Activated B cell treated with CpG ODN at 0.5 μM for 24 hours (primary cell): ENCODE data around the gene POU6F1. TPM values are rescaled to one million over a fixed set of nuclear protein-coding genes. Genes with fewer than 3 reads are reported as not detected.

Experiments used
- ATAC-seq: fragments of 200-7000 bp; cut with Tn5 transposase; one replicate; pipeline ENCODE4 v1.10.0; 2021; ENCODE audit warnings: low read depth, mild to moderate bottlenecking, moderate library complexity
- CTCF ChIA-PET: fragments of 350-600 bp; sonication (Branson Sonifier 250); formaldehyde crosslinking; loops from one replicate; lab custom pipeline; 2021; ENCODE audit warnings: antibody characterized with exemption; lab: Charles Lee
- POLR2A ChIA-PET: fragments of 350-600 bp; sonication (Branson Sonifier 250); formaldehyde crosslinking; loops from one replicate; lab custom pipeline; 2021; ENCODE audit warnings: antibody characterized with exemption; lab: Charles Lee
- DNase-seq: peaks from one replicate; pipeline ENCODE4 v3.0.0; 2022
- H3K27ac Mint-ChIP-seq: one replicate; pipeline ENCODE4 v1.8.0; 2020; ENCODE audit warnings: mixed read lengths
- H3K27me3 Mint-ChIP-seq: one replicate; pipeline ENCODE4 v1.8.0; 2021; ENCODE audit warnings: mixed read lengths
- H3K36me3 Mint-ChIP-seq: one replicate; pipeline ENCODE4 v1.8.0; 2021; ENCODE audit warnings: low read depth, mixed read lengths
- H3K4me1 Mint-ChIP-seq: one replicate; pipeline ENCODE4 v1.8.0; 2021; ENCODE audit warnings: mixed read lengths
- H3K4me3 Mint-ChIP-seq: one replicate; pipeline ENCODE4 v1.8.0; 2020; ENCODE audit warnings: mild to moderate bottlenecking, mixed read lengths
- H3K9me3 Mint-ChIP-seq: one replicate; pipeline ENCODE4 v1.8.0; 2020; ENCODE audit warnings: mixed read lengths
- CTCF ChIP-seq: fragments of 200-600 bp; IDR thresholded peaks from one replicate; pipeline ENCODE4 v1.8.0; 2022; ENCODE audit warnings: antibody characterized with exemption, mild to moderate bottlenecking
- intact Hi-C: fragments of 100-400 bp; cut with micrococcal nuclease; formaldehyde crosslinking; loops from one replicate; pipeline ENCODE4 v1.15.1; 2024
- total RNA-seq: library from RNA; stranded (reverse); gene quantifications from 2 replicates; pipeline ENCODE4 v1.2.3, GENCODE V29; 2022

POU6F1 gene
- total RNA-seq, 1 donor from 2014 or later: 26.2 TPM

GRCh38 chr12:51197736-51198567 lies 19.9 kb downstream of the POU6F1 start:
- CTCF ChIA-PET: no interaction called here

GRCh38 chr12:51196547-51196946 lies 21.3 kb downstream of the POU6F1 start:
- no peak for DNase-seq
- intact Hi-C loops: no loop called here

More at GRCh38 chr12:51197736-51198567, 19.9 kb downstream of the POU6F1 start:
- Mint-ChIP-seq H3K9me3 (no peaks in the 10 kb centered on the region), H3K27me3 (no peaks in the 10 kb centered on the region), H3K36me3 (peaks cover 17% of the 10 kb centered on the region), H3K27ac (no peak overlapping the region), H3K4me1 (no peaks in the 10 kb centered on the region), H3K4me3 (no peak overlapping the region)
- no peak for DNase-seq
- ATAC-seq: no peak
- POLR2A ChIA-PET: interaction anchor here (0.7 kb wide), 1 partner anchor 158 kb away, joined by 3 read pairs; no protein-coding TSS in a partner anchor
- intact Hi-C loops: no loop called here
- no peak for TF ChIP-seq CTCF

GRCh38 chr12:51195841-51196240 lies 22.0 kb downstream of the POU6F1 start:
- Mint-ChIP-seq H3K9me3 (no peaks in the 10 kb centered on the region), H3K36me3 (peaks cover 30% of the 10 kb centered on the region), H3K27ac (no peak overlapping the region), H3K4me3 (no peak overlapping the region), H3K27me3 (no peaks in the 10 kb centered on the region), H3K4me1 (no peaks in the 10 kb centered on the region)
- ChIA-PET CTCF (no interaction called here), POLR2A (interaction anchor here (0.7 kb wide), 1 partner anchor 67 kb away, joined by 3 read pairs; no protein-coding TSS in a partner anchor)
- DNase-seq (no peak), ATAC-seq (no peak)
- TF ChIP-seq CTCF: no peak
- intact Hi-C loops: no loop called here

More at GRCh38 chr12:51196547-51196946, 21.3 kb downstream of the POU6F1 start:
- no peaks in the 10 kb centered on the region for H3K27me3 Mint-ChIP-seq
- no peak overlapping the region for H3K27ac Mint-ChIP-seq
- no peak for TF ChIP-seq CTCF
- no peak for ATAC-seq
- peaks cover 26% of the 10 kb centered on the region for H3K36me3 Mint-ChIP-seq
- POLR2A ChIA-PET: no interaction called here
- no peaks in the 10 kb centered on the region for H3K9me3 Mint-ChIP-seq
- no peak overlapping the region for H3K4me3 Mint-ChIP-seq
- no peaks in the 10 kb centered on the region for H3K4me1 Mint-ChIP-seq
- CTCF ChIA-PET: no interaction called here

DNA sequence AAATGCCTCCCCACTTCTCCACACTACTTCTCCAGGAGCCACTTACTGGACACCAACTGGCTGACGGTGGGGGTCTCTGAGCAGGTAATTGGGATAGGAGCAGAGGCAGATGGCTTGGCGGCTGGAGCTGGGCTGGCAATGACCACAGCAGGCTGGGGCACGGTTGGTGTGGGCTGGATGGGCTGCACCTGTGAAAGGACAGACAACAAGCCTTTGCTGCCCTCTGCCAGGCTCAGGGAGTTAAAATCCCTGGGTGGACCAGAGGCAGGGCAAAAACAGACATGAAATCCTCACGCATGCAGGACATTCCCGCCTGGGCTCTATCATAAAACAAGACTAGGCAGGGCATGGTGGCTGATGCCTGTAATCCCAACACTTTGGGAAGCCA lies 25.6 kb downstream of the POU6F1 start:
- H3K27ac Mint-ChIP-seq: no peak overlapping the region
- no peaks in the 10 kb centered on the region for H3K27me3 Mint-ChIP-seq
- DNase-seq (no peak), ATAC-seq (no peak)
- no peak for TF ChIP-seq CTCF
- intact Hi-C loops: no loop called here
- peaks cover 24% of the 10 kb centered on the region for H3K4me1 Mint-ChIP-seq
- no peaks in the 10 kb centered on the region for H3K9me3 Mint-ChIP-seq
- ChIA-PET POLR2A (interaction anchor here (0.6 kb wide), 1 partner anchor 428 kb away, joined by 5 read pairs; the partner anchor contains the start of gene ATF1), CTCF (no interaction called here)
- peaks cover 32% of the 10 kb centered on the region for H3K36me3 Mint-ChIP-seq
- H3K4me3 Mint-ChIP-seq: no peak overlapping the region

DNA sequence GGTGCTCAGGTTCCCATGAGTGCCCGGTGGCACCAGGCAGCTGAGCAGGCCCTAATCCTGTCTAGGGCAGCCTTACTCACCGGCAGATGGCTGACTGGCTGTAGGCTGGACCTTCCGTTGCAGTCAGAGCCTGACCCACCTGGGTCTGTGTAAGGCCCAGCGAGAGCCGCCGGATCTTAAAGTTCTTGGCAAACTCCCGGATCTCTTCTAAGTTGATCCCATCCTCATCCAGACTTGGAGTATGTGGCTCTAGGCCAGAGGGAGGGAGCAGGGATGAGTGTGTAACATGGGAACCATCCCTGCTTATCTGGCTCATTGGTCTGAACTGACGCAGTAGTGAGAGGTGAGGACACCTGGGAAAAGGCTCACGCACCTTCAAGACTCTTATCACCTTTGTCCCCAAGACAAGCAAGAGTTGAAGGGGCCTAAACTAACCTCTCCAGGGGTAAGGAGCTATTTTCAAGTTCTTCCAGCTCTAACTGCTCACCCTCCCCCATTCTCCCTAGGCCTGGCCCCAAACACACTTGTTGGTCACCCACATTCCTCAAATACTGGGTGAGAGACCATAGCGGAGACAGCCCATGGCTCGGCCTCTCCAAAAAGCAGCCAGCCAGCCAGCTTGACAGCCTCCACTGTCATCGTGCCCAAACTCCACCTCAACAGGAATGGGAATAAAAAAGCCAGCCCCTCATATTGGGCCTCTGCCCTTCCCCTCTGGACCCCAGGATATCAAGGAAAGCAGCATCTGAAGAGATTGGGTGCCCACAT lies 26.2 kb downstream of the POU6F1 start:
- TF ChIP-seq CTCF: no peak
- Mint-ChIP-seq H3K36me3 (peaks cover 32% of the 10 kb centered on the region), H3K4me1 (peaks cover 29% of the 10 kb centered on the region), H3K27me3 (no peaks in the 10 kb centered on the region), H3K9me3 (no peaks in the 10 kb centered on the region), H3K4me3 (no peak overlapping the region), H3K27ac (no peak overlapping the region)
- ATAC-seq: no peak
- ChIA-PET CTCF (no interaction called here), POLR2A (interaction anchor here (0.6 kb wide), 1 partner anchor 428 kb away, joined by 5 read pairs; the partner anchor contains the start of gene ATF1)
- DNase-seq: no peak
- intact Hi-C loops: no loop called here
